ENCODE results near the gene TAF1C. TPM values are rescaled to one million over a fixed set of nuclear protein-coding genes. Genes with fewer than 3 reads are reported as not detected.

The TAF1C gene
- total and polyA plus RNA-seq, 2 of the 4 experiments (the other 2 are of a cell fraction) = 7.3 to 35.5 TPM

DNA sequence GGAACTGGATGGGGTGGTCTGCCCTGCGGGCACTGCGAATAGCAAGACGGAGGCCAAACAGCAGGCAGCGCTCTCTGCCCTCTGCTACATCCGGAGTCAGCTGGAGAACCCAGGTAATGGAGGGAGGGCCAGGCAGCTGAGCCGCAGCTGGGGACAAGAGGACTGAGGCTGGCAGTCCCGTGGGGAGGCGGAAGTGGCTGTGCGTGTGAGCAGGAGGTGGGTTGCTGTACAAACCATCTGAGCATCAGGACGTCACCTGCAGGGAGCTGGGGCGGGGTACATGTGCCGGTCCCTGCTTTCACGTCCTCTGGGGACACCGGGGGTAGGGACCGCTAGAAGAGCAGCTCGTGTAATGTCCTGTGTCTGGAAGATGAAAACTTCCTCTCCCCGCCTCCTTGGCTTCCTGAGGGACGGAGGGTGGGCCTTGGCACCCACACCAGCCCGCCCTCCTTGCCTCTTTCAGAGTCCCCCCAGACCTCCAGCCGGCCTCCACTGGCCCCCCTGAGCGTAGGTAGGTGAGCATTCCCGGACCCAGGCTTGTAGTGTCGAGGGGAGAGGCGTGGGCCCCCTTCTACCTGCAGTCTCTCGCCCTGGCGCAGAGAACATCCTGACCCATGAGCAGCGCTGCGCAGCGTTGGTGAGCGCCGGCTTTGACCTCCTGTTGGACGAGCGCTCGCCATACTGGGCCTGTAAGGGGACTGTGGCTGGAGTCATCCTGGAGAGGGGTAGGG lies 7.8 kb upstream of the TAF1C start:
- no peaks in the 10 kb centered on the region; the same call in 1 of the 2 replicates for H4K20me1 ChIP-seq (ENCODE audit: insufficient read depth, low read length)
- no peak overlapping the region for H3K18ac ChIP-seq (ENCODE audit: low read depth, low read length)
- H3K27ac ChIP-seq (ENCODE audit: insufficient read depth, low read length) = no peak overlapping the region
- no peak overlapping the region for H3K14ac ChIP-seq (replicated peaks; ENCODE audit: low read depth, low read length)
- H2BK15ac ChIP-seq (ENCODE audit: low read depth, low read length) = no peak overlapping the region
- no peak overlapping the region for H4K91ac ChIP-seq (ENCODE audit: insufficient read depth, low read depth, low read length)
- BruUV-seq (replicated peaks) = no TSS peak
- dilution Hi-C loops (cut with HindIII; ENCODE audit: low sequenced_read_pairs, unreplicated experiment) = no loop called here
- no peak overlapping the region for H3K23ac ChIP-seq (ENCODE audit: low read depth, low read length)
- in situ Hi-C loops (cut with MboI; ENCODE audit: low sequenced_read_pairs) = no loop called here
- no peak overlapping the region for H3K9ac ChIP-seq (ENCODE audit: low read depth, low read length)
- H2AFZ ChIP-seq (replicated peaks; ENCODE audit: low read length, poor library complexity) = peak overlapping the region; percentile 51
- no peak overlapping the region for H3K56ac ChIP-seq (ENCODE audit: extremely low read depth, insufficient read depth, low read length)
- H2BK120ac ChIP-seq (ENCODE audit: low read depth, low read length) = no peak overlapping the region
- no peak overlapping the region for H4K8ac ChIP-seq (ENCODE audit: low read depth in 2 of 2, low read length in 2 of 2)
- no peak overlapping the region for H3K4ac ChIP-seq (ENCODE audit: low read depth, low read length)
- H4K5ac ChIP-seq (ENCODE audit: low read depth, low read length) = no peak overlapping the region
- 90% methylated on average over 2 of the region's 34 CpGs; no CpG with 5 or more reads in 1 of the 2 experiments for WGBS, 2 experiments (ENCODE audit: extremely low coverage in 2 of 2, insufficient read length in 1 of 2)
- H3K27me3 ChIP-seq (ENCODE audit: control insufficient read depth, insufficient read depth, low read length) = peaks cover 26% of the 10 kb centered on the region
- no peak overlapping the region for H3K4me3 ChIP-seq (ENCODE audit: insufficient read depth, low read depth, low read length)
- H2AK9ac ChIP-seq (replicated peaks; ENCODE audit: low read depth, low read length, poor library complexity) = no peak overlapping the region
- H2BK5ac ChIP-seq (ENCODE audit: low read depth, low read length, poor library complexity, severe bottlenecking) = no peak overlapping the region
- no peak for TF ChIP-seq RAD21 (IDR thresholded peaks at IDR 0.05; ENCODE audit: low read length)
- no peak for TF ChIP-seq RCOR1 (IDR thresholded peaks at IDR 0.05; ENCODE audit: insufficient replicate concordance, low read length)
- TF ChIP-seq MAZ (IDR thresholded peaks at IDR 0.05; ENCODE audit: borderline replicate concordance, low read depth, low read length) = no peak
- TF ChIP-seq RFX5 (IDR thresholded peaks at IDR 0.05; ENCODE audit: low read depth, low read length) = no peak
- TF ChIP-seq MXI1 (IDR thresholded peaks at IDR 0.05; ENCODE audit: borderline replicate concordance, low read depth, low read length) = no peak
- no peak for TF ChIP-seq NFE2L2 (IDR thresholded peaks at IDR 0.05; ENCODE audit: low read depth, low read length)
- no peak for TF ChIP-seq FOS (IDR thresholded peaks at IDR 0.05; ENCODE audit: low read depth, low read length)
- TF ChIP-seq, protein P1, sequence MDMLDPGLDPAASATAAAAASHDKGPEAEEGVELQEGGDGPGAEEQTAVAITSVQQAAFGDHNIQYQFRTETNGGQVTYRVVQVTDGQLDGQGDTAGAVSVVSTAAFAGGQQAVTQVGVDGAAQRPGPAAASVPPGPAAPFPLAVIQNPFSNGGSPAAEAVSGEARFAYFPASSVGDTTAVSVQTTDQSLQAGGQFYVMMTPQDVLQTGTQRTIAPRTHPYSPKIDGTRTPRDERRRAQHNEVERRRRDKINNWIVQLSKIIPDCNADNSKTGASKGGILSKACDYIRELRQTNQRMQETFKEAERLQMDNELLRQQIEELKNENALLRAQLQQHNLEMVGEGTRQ (IDR thresholded peaks at IDR 0.05; ENCODE audit: low read depth, low read length) = no peak
- no peak for TF ChIP-seq SMC3 (IDR thresholded peaks at IDR 0.05; ENCODE audit: low read depth, low read length)
- H3K79me1 ChIP-seq (ENCODE audit: low read depth in 1 of 2, low read length in 2 of 2) = no peaks in the 10 kb centered on the region
- ATAC-seq (ENCODE audit: low read depth) = no peak
- POLR2A ChIA-PET (ENCODE audit: unreplicated experiment) = no interaction called here
- no peaks in the 10 kb centered on the region for H3K9me1 ChIP-seq (ENCODE audit: insufficient read depth, low read length)
- peaks cover 2% of the 10 kb centered on the region; the same call in 1 of the 2 replicates for H3K4me1 ChIP-seq (ENCODE audit: control insufficient read depth, insufficient read depth, low read length)
- H3K9me3 ChIP-seq (ENCODE audit: control insufficient read depth, insufficient read depth, low read length) = no peaks in the 10 kb centered on the region
- H3K4me2 ChIP-seq (ENCODE audit: low read depth, low read length) = no peak overlapping the region
- CTCF ChIA-PET = interaction anchor here (0.7 to 0.8 kb wide), 2 partner anchors 8 to 151 kb away, joined by 3 read pairs; partner anchors contain the start of gene TAF1C
- intact Hi-C loops (cut with micrococcal nuclease) = no loop called here
- DNase-seq = no peak
- no peak overlapping the region for H2AK5ac ChIP-seq (ENCODE audit: low read depth, low read length)
- H3K36me3 ChIP-seq (ENCODE audit: control insufficient read depth, insufficient read depth, low read length) = no peaks in the 10 kb centered on the region
- no peak overlapping the region for H2BK20ac ChIP-seq (ENCODE audit: low read depth, low read length)
